ENCODE data around the gene HHATL. TPM values are rescaled to one million over a fixed set of nuclear protein-coding genes. Genes with fewer than 3 reads are reported as not detected.

The HHATL gene
- total RNA-seq, 4 donors from 2014 or later: 0.23 to 1.2 TPM; not detected in 2

DNA sequence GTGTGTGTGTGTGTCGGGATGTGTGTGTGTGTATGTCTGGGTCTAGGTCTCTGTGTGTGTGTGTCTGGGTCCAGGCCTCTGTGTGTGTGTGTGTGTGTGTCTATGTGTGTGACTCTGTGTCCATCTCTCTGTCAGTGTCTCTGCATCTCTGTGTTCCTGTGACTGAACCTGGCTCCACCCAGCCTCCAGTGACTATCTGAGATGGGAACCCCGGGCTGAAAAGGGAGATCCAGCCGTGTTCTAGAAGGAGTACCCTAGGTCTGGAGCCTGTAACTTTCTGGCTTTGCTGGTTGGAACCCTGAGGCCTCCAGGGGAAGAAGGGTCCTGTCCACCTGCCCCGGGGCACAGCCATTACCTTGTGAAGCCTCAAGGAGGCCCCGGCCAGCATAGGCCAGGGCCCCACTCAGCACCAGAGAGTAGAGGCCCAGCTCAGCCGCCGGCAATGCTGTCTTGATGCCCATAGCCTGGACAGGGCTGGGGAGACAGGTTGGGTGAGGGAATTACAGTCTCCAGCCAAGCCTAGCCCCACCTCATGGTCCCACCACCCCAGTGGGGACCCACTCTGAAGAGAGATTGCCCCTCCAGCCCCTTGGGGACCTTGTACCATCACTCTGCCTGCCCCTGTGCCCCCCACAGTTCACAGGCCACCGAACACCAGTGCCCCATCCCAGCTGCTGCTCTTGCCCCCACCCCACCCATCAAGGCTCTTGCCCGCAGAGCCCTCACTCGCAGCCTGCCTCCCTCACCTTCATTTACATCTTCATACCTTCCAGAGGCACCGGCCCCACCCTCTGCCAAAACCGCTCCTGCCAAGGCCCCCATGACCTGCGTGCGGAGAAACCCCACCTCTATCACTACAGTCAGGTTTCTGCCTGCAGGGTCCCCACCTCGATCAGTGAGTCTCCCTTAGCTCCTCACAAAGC lies 2.0 kb downstream of the HHATL start:
- no peak for ATAC-seq
- H3K27ac ChIP-seq: no peak overlapping the region

DNA sequence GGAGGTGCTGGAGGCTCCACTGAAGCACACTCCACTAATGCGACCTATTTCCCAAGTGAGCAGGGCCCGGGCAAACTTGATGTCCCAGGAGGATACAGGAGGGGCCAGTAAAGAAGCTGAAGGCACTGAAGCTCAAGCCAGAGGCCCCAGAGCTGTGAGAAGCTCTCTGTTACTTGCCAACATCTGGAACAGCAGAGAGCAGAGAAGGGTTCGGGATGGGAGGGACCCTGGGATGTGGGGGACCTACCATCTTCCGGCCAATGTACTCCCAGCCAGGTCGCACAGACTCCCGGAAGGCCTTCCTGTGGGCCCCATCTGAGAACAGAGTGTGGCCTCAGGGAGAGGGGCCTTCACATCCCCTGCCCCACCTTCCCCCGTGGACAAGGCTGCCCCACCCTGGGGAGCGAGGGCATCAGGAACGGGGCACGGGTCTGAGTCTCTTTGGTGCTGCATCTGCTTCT lies 3.1 kb downstream of the HHATL start:
- no peak for TF ChIP-seq EP300 (IDR thresholded peaks at IDR 0.05)
- no peak for TF ChIP-seq POLR2AphosphoS5 (IDR thresholded peaks at IDR 0.05)
- TF ChIP-seq POLR2A (IDR thresholded peaks at IDR 0.05): no peak
- TF ChIP-seq, protein P1, sequence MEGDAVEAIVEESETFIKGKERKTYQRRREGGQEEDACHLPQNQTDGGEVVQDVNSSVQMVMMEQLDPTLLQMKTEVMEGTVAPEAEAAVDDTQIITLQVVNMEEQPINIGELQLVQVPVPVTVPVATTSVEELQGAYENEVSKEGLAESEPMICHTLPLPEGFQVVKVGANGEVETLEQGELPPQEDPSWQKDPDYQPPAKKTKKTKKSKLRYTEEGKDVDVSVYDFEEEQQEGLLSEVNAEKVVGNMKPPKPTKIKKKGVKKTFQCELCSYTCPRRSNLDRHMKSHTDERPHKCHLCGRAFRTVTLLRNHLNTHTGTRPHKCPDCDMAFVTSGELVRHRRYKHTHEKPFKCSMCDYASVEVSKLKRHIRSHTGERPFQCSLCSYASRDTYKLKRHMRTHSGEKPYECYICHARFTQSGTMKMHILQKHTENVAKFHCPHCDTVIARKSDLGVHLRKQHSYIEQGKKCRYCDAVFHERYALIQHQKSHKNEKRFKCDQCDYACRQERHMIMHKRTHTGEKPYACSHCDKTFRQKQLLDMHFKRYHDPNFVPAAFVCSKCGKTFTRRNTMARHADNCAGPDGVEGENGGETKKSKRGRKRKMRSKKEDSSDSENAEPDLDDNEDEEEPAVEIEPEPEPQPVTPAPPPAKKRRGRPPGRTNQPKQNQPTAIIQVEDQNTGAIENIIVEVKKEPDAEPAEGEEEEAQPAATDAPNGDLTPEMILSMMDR (IDR thresholded peaks at IDR 0.05): no peak
- no peak overlapping the region for H3K4me3 ChIP-seq
- no CpG with 5 or more reads among the region's 10 CpGs for WGBS, 2 donors (ENCODE audit: low coverage in 1 of 2)
- H3K4me1 ChIP-seq: no peaks in the 10 kb centered on the region
- peaks cover 12% of the 10 kb centered on the region for H3K27me3 ChIP-seq
- ATAC-seq: no peak
- no peaks in the 10 kb centered on the region for H3K9me3 ChIP-seq
- no peaks in the 10 kb centered on the region for H3K36me3 ChIP-seq
- H3K27ac ChIP-seq: no peak overlapping the region

More for the DNA sequence above, 2.0 kb downstream of the HHATL start:
- Histone ChIP-seq H3K4me3 (no peak overlapping the region), H3K36me3 (no peaks in the 10 kb centered on the region), H3K4me1 (no peaks in the 10 kb centered on the region), H3K9me3 (no peaks in the 10 kb centered on the region), H3K27me3 (peaks cover 12% of the 10 kb centered on the region)
- WGBS, 2 donors (ENCODE audit: low coverage in 1 of 2): 62 to 80% methylated on average over 4 to 9 of the region's 15 CpGs
- TF ChIP-seq POLR2AphosphoS5 (IDR thresholded peaks at IDR 0.05) (no peak), POLR2A (IDR thresholded peaks at IDR 0.05) (no peak), EP300 (IDR thresholded peaks at IDR 0.05) (no peak)
- TF ChIP-seq, protein P1 (IDR thresholded peaks at IDR 0.05): no peak

DNA sequence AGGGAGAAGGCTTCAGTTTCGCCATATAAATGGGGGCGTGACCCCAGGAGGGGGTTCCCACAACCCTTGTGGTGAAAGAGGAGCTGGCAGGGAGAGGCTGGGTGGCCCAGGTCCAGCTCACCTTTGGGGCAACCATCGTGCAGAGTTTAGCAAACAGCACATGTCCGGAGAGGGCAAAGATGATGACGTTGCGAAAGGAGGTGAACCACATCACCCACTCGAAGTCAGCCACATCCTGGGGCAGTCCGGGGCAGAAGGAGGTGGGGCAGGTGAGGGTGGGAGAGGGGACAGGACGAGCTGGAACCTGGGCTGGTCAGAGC lies 3.7 kb downstream of the HHATL start:
- 79 to 86% methylated on average over 6 to 7 of the region's 9 CpGs for WGBS, 2 donors (ENCODE audit: low coverage in 1 of 2)
- TF ChIP-seq EP300 (IDR thresholded peaks at IDR 0.05): no peak
- no peak for TF ChIP-seq POLR2A (IDR thresholded peaks at IDR 0.05)
- TF ChIP-seq POLR2AphosphoS5 (IDR thresholded peaks at IDR 0.05): no peak
- TF ChIP-seq, protein P1 (IDR thresholded peaks at IDR 0.05): no peak
- Histone ChIP-seq H3K27me3 (peaks cover 12% of the 10 kb centered on the region), H3K36me3 (no peaks in the 10 kb centered on the region), H3K4me1 (no peaks in the 10 kb centered on the region), H3K9me3 (no peaks in the 10 kb centered on the region), H3K4me3 (no peak overlapping the region), H3K27ac (no peak overlapping the region)
- ATAC-seq: no peak

DNA sequence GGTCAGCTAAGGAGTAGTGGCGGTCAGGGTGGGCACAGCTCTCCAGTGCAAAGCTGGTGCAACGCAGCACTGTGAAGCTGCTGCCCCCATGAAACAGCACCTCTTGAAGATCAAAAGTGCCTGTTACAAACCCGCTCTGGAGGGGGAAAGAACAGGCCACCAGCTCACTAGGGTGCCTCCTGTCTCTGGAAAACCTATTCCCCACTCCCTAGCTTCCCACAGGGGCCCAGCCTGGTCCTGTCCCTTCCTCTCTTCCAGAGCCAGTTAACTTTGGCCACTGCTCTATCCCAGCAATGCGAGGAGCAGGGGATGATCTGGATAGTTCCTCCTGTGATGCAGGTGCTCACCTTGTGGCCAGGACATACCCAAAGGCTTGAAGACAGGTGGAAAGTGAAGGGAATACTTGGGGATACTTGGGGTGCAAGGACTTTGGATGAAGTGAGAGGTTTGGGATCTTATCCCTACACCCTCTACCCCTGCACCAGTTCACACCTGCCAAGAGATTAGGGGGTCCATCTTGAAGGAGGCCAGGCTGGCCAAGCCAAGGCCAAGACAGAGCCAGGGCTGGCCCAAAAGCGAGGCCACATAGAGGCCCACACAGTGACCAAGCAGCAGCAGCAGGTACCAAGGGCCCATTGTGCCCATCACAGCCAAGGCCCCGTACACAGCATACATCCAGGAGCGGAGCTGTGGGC lies 4.2 kb downstream of the HHATL start:
- H3K4me1 ChIP-seq: no peaks in the 10 kb centered on the region
- H3K27ac ChIP-seq: no peak overlapping the region
- ATAC-seq: no peak
- 92% methylated on average over 5 of the region's 7 CpGs; no CpG with 5 or more reads in 1 of the 2 donors for WGBS, 2 donors (ENCODE audit: low coverage in 1 of 2)
- TF ChIP-seq POLR2AphosphoS5 (IDR thresholded peaks at IDR 0.05): no peak
- TF ChIP-seq POLR2A (IDR thresholded peaks at IDR 0.05): no peak
- H3K4me3 ChIP-seq: no peak overlapping the region
- H3K9me3 ChIP-seq: no peaks in the 10 kb centered on the region
- H3K27me3 ChIP-seq: peaks cover 12% of the 10 kb centered on the region
- no peaks in the 10 kb centered on the region for H3K36me3 ChIP-seq

DNA sequence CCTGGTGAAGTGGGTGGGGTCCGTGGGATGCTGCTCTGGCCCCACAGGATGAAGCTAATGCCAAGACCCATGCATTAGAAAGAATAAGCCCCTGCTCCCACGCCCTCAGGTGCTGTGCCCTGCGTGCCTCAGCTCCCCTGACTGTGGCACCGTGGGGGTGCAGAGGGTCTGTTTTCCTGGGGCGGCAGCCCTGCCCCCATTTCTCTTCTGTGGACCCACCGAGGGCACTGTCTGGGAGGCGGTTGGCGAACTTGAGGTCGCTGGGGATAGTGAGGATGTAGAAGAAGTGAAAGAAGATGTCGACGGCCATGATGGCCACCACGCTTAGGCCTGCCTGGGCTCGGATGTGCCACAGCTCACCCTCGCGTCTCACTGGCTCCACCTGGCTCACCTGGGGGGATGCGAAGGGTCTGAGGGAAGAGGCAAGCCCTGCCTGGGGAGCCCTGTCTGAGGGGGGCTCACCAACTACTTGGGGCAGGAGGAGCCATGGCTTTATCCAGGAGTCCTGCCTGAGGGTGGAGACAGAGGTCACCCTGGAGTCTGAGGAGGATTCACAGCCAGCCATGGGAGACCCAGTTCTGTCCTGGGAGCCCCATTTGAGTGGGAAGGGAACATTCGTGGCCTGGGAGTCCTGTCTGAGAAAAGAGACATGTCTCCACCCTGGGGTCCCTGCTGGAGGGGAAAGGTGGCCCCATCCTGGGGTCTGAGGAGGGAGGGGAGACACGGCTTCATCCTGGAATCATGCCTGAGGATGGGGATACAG lies 5.1 kb downstream of the HHATL start:
- Histone ChIP-seq H3K9me3 (no peaks in the 10 kb centered on the region), H3K4me1 (no peaks in the 10 kb centered on the region), H3K36me3 (no peaks in the 10 kb centered on the region), H3K4me3 (no peak overlapping the region), H3K27ac (no peak overlapping the region), H3K27me3 (peaks cover 12% of the 10 kb centered on the region)
- WGBS, 2 donors (ENCODE audit: low coverage in 1 of 2): 83% methylated on average over 12 of the region's 18 CpGs; no CpG with 5 or more reads in 1 of the 2 donors
- no peak for ATAC-seq
- no peak for TF ChIP-seq EP300 (IDR thresholded peaks at IDR 0.05)
- TF ChIP-seq, protein P1 (IDR thresholded peaks at IDR 0.05): no peak
- no peak for TF ChIP-seq POLR2A (IDR thresholded peaks at IDR 0.05)
- no peak for TF ChIP-seq POLR2AphosphoS5 (IDR thresholded peaks at IDR 0.05)
